NCI-H128 (cell line): ENCODE results near the gene RAD23A.
A peak's percentile ranks its signal among the peaks of the same experiment; 100 is the strongest.
"Not testable (repeated sequence)": the region's sequence is repeated elsewhere in the genome, so short reads cannot be mapped to it uniquely, and the experiment has no call there.

Experiments used
- DNase-seq: peaks from one replicate; lab custom pipeline; 2025; ENCODE audit not compliant: unreplicated experiment; lab: John Stamatoyannopoulos, UW

Gene RAD23A

GRCh38 chr19:12954612-12954962, 8.9 kb downstream of the RAD23A start:
- DNase-seq: no peak

- DNase-seq: not testable (repeated sequence)
Observed at GRCh38 chr19:12955575-12955974, 9.9 kb downstream of the RAD23A start.

- no peak for DNase-seq
Observed at GRCh38 chr19:12955996-12956395, 10.3 kb downstream of the RAD23A start.

- no peak for DNase-seq
Observed at GRCh38 chr19:12956446-12957388, 11.1 kb downstream of the RAD23A start, which contains the start of gene GADD45GIP1. Gene GADD45GIP1 (minus strand): TSS chr19:12957223. CDS start chr19:12957212, 11 bp downstream.

- not testable (repeated sequence) for DNase-seq
Observed at GRCh38 chr19:12957389-12957952, 11.8 kb downstream of the RAD23A start.

GRCh38 chr19:12959481-12959880, 13.8 kb downstream of the RAD23A start:
- DNase-seq: no peak

- peak; percentile 63 for DNase-seq
Observed at GRCh38 chr19:12965017-12965811, 19.6 kb downstream of the RAD23A start.

GRCh38 chr19:12965812-12966135, 20.1 kb downstream of the RAD23A start:
- DNase-seq: no peak

- no peak for DNase-seq
Observed at GRCh38 chr19:12967907-12968306, 22.2 kb downstream of the RAD23A start.

GRCh38 chr19:12969292-12969988, 23.8 kb downstream of the RAD23A start, which contains the start of gene DAND5:
Gene DAND5 (plus strand): TSS chr19:12969576. CDS start chr19:12969661, 85 bp downstream.
- DNase-seq: no peak

- no peak for DNase-seq
Observed at GRCh38 chr19:12970070-12970820, 24.6 kb downstream of the RAD23A start.

- DNase-seq: no peak
Observed at GRCh38 chr19:12973236-12973635, 27.6 kb downstream of the RAD23A start.

- no peak for DNase-seq
Observed at GRCh38 chr19:12974301-12975220, 28.9 kb downstream of the RAD23A start.

GRCh38 chr19:12975221-12975741, 29.6 kb downstream of the RAD23A start:
- no peak for DNase-seq

- not testable (repeated sequence) for DNase-seq
Observed at GRCh38 chr19:12976109-12976508, 30.4 kb downstream of the RAD23A start.

- no peak for DNase-seq
Observed at GRCh38 chr19:12979974-12980373, 34.3 kb downstream of the RAD23A start.

GRCh38 chr19:12982648-12983047, 37.0 kb downstream of the RAD23A start:
- DNase-seq: no peak

GRCh38 chr19:12983091-12983490, 37.4 kb downstream of the RAD23A start:
- no peak for DNase-seq
